DMS79 (cell line): ENCODE results near the gene PAPOLG.
"Not testable (repeated sequence)": the region's sequence is repeated elsewhere in the genome, so short reads cannot be mapped to it uniquely, and the experiment has no call there.

Source experiments
- DNase-seq: peaks from one replicate; lab custom pipeline; 2025; lab: John Stamatoyannopoulos, UW

PAPOLG gene

DNA sequence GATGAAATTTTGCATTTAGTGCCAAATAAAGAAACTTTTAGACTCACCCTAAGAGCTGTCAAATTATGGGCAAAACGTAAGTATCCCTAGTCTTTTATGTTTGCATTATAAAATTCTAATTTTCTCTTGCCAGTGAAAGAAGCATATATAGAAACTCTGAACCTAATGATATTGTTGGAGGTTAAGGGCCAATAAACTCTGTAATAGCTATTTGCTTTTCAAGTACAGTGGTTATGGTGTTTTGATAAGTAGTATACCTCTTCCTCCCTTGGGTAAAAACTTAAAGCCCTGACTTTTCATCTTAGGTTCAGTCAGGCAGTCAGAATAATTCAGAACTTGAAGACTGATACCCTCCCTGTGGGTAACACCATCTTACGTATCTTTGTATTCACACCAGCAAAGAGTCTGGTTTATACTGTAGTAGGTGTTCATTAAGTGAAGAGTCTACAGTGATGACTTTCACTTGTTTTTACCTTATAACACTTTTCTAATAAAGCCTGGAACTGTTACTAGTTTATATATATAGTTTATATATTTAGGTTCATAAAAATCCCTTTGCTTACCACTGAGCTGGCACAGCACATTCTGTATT is 19.1 kb downstream of the PAPOLG start:
- DNase-seq: peak; percentile 5

- DNase-seq: no peak
Observed at GRCh38 chr2:60778352-60778751, 22.3 kb downstream of the PAPOLG start.

- DNase-seq: no peak
Observed at GRCh38 chr2:60779426-60779825, 23.4 kb downstream of the PAPOLG start.

GRCh38 chr2:60780721-60781120 is 24.7 kb downstream of the PAPOLG start:
- DNase-seq: no peak

DNA sequence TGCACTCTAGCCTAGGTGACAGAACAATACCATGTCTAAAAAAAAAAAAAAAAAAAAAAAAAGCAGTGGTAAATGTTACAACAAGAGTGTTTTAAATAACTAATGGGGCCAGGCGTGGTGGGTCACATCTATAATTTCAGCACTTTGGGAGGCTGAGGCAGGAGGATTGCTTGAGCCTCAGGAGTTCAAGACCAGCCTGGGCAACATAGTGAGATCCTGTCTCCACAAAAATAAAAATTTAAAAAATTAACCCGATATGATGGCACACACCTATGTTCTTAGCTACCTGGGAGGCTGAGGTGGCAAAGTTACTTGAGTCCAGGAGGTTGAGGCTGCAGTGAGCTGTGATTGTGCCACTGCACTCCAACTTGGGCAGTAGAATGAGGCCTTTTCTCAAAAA is 37.1 kb downstream of the PAPOLG start:
- DNase-seq: no peak

DNA sequence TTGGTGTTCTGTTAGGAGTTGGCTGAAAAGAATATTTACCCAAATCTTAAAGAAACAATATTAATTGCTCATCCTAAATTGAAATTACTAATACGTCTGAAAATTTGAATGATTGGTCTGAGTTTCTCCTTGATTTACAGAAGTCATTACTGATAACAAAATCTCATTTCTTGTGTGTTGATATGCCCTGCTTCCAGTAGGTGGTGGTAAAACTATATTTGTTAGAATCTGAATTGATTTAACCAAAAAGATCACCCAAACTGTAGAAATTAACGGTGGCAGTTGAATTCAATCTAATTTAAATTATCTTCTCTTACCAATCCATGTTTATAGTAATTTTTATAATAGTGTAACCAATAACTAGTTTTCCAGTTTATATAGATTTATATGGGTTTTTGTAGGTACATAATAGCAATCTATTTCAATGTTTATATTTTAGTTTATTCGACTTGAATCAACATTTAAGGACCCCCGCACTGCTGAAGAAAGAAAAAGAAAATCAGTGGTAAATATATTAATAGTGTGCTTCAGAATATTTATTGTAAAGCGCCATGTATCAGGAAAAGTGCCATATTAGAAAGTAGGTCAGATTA is 38.3 kb downstream of the PAPOLG start:
- DNase-seq: no peak

DNA sequence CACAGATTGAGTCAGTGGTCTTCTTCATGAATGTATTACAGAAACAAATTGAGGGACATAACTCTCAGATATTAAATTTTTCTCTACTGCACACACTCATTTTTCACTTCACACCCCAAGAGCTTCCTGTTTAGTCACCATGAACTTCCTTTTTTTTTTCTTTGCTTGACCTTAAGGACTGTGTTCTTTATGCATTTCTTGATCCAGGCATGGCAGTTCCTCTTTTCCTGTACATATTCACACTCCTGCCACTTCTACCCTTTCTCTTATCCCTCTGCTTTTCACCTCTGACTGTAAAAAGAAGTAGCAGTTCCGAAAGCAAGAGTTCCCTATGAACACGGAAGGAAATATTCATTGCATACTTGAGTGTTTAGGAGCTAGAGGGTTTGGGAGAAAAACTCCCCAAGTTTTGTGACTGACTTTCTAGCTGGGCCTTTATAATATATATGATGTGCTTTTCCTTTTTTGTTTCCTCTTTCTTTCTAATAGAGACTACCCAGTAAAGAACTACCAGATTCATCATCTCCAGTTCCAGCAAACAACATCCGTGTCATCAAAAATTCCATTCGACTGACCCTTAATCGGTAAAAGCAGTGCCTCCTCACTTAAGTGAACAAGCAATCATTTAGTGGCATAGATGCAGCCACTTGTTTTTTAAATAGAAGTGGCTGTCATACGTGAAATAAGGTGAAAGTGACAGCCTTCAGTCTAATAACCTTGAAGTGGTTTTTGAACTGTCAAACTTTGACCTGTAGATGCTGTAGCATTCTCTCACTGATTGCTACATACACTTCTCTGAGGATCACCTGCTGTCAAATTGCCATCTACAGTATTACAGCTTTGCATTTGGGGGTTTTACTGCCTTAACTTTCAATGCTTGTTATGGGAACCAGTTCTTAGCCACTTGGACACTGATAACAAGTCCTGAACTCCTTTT is 40.8 kb downstream of the PAPOLG start:
- DNase-seq: no peak

- DNase-seq: no peak
Observed at GRCh38 chr2:60804473-60804872, 48.4 kb downstream of the PAPOLG start.

- DNase-seq: no peak
Observed at GRCh38 chr2:60806595-60806987, 50.5 kb downstream of the PAPOLG start.

GRCh38 chr2:60806988-60807681 is 51.1 kb downstream of the PAPOLG start:
- DNase-seq: no peak

DNA sequence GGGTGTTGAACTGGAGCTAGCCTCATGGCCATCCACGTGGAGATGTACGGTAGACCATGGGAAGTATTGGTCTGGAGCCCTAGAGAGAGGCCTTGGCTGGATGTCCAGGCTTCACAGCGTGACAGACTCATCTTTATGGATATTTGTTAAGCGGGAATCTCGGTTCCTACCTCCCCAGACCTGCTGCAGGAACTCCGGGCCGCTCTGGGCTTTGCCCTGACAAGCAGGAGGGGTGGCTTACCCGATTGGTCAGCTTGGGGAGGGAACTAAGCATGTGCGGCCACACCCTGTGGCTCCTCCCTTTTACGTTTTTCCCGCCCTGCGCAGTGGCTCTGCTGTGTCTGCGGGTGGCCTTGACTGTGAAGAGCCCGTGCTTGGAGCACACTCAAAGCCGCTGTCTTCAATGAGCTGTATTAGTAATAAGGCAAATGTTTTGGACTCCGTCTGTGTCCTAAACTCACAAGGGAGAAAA is 52.3 kb downstream of the PAPOLG start:
- no peak for DNase-seq

DNA sequence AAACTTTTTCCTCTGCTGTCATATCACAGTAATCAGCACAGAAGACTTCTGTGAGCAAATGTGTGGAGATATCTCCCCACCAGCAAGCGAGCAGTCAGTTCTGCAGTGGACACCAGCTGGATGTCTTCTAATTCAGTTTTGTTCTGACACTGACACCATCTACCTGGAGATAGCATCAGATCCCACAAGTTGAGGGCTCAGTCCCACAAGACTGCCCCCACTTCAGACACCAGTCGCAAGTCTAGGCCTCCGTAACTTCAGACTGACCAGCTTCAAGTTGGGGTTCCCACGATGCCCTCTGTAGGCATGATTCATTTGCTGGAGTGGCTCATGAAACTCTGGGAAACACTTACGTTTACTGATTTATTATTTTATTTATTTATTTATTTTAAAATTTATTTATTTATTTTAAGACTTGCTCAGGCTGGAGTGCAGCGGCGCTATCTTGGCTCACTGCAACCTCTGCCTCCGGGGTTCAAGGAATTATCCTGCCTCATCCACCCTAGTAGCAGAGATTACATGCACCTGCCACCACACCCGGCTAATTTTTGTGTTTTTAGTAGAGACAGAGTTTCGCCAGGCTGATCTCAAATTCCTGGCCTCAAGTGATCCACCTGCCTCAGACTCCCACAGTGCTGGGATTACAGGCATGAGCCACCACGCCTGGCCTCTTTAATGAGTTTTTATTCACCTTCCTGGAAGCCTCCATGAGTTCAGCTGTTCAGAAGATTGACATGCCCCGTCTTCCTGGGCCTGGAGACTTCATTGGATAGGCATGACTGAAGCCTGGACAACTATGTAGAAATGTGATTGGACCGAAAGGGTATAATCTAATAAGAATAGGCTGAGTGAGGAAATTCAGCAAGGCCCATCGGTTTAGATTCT is 55.7 kb downstream of the PAPOLG start:
- no peak for DNase-seq

GRCh38 chr2:60817191-60817590 is 61.1 kb downstream of the PAPOLG start:
- not testable (repeated sequence) for DNase-seq

- no peak for DNase-seq
Observed at GRCh38 chr2:60818272-60818671, 62.2 kb downstream of the PAPOLG start.

- DNase-seq: no peak
Observed at GRCh38 chr2:60819155-60819862, 63.2 kb downstream of the PAPOLG start.

DNA sequence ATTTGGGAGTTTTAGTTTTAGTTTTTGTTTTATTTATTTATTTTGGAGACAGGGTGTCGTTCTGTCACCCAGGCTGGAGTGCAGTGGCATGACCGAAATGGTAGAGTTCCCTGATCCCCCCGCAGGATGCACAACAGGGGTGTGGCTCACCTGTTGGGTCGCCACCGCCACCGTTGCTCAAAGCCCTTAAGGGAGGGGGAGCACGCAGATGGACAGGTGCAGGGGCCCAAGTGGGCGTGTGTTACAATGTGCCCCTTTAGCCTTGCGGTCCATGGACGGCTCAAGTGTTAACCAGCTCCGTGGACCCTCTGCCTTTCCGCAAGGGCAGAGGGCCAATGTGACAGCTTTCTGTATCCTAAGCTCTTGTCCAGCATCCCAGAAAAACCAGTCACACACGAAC is 63.9 kb downstream of the PAPOLG start:
- DNase-seq: no peak

DNA sequence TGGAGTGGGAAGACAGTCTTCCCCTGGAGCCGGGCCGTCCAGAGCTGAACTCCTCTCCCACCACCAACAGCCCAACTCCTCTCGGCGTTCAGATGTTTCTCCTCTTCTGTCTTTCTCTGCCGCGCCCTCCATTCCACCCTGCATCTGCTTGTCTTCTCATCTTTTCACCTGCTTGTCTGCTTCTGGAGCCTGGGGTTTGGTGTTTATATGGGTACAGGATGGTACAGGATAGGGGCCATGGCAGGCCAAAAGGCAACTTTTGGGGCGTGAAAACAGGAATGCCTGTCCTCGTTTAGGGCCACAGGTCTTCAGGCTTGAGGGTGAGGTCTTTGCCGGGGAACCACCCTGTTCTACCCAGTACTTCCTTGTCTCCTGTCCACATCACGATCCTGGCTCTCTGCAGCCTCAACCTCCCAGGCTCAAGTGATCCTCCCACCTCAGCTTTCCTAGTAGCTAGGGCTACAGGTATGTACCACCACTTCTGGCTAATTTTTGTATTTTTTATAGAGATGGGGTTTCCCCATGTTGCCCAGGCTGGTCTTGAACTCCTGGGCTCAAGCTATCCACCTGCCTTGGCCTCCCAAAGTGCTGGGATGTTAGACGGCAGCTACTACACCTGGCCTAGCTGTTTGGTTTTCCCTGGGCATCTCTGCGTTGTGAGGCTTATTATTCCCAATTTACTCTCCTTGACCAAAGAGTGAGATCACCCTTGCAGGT is 64.5 kb downstream of the PAPOLG start:
- DNase-seq: no peak

DNA sequence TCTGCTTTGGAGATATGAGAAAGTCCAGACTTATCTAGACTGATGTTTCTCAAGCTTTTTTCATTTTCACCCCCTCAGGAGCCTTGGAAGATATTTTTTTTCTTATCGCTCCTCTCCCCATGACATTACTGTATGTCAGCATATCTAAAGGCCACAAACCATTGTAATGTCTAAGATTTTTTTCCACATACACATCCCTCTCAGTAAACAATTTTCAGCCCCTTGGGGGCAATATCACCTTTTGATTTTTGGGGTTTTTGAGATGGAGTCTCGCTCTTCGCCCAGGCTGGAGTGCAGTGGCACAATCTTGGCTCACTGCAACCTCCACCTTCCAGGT is 65.0 kb downstream of the PAPOLG start:
- DNase-seq: no peak

- DNase-seq: no peak
Observed at GRCh38 chr2:60821587-60822302, 65.7 kb downstream of the PAPOLG start.

DNA sequence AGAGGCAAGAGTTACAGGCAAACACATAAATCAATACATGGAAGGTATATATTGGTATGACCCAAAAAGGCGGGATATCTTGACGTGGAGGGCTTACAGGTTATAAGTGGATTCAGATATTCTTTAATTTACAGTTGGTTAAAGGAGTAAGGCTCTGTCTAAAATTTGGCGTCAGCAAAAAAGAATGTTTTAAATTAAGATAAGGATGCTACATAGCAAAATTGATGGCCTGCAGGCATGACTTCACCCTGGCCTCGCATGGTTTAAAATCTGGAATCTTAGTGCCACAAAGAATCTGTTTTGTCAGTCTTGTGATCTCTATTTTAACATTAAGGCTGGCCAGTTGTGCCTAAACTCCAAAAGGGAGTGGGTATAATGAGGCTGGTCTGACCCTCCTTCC is 66.9 kb downstream of the PAPOLG start:
- DNase-seq: no peak
